GM23248 (cell line): ENCODE measurements around the gene CCNG1.

ENCODE experiments used
- EZH2 ChIP-seq: fragments of 200-600 bp; sonication (generic); IDR thresholded peaks from 2 replicates; pipeline ENCODE4 v1.6.1; 2018; ENCODE audit warnings: antibody characterized with exemption, mild to moderate bottlenecking; ENCODE audit not compliant: insufficient read depth, poor library complexity, severe bottlenecking
- EZH2phosphoT487 ChIP-seq: fragments of 200-600 bp; sonication (generic); IDR thresholded peaks from 2 replicates; pipeline ENCODE4 v1.6.1; 2018; ENCODE audit warnings: antibody characterized with exemption, moderate library complexity, mild to moderate bottlenecking, low read depth; ENCODE audit not compliant: insufficient read depth

DNA sequence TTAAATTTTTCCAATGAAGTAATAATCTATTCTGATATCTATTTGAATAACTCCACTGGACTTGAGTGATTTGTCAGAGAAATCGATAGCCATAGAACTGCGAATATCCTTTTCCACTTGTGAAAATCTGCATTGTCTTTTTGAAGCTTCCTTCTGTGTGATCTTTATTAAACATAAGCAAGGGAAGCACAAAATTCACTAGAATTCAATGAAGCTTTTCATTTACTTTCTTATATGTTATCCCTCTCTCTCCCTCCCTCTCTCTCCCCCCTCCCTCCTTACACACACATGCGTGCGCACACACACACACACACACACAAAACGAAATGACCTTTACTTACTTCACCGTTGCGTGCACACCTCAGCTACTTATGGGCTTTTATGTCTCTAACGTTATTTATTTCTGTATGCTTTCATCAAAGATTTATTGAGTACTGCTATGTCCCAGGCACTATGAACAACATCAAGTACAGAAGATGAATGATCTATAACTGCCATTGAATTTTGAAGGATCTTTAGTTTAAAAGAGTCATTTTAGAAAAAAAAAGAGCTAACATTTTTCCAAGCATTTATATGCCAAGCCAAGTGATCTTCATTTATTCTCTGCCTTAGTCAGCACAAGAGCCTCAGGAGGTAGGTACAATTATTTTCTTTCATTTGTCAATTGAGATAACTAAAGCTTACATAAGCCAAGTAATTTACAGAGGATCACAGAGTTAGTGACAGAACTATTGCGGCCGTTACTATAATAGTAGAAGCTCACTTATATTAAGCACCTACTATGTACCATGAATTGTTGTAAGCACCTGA is 32.8 kb upstream of the CCNG1 start:
- no peak for TF ChIP-seq EZH2phosphoT487
- no peak for TF ChIP-seq EZH2
